ENCODE data around the gene ITGB6.

GRCh38 chr2:160180172-160180571, 19.9 kb downstream of the ITGB6 start:
- TF ChIP-seq CTCF (IDR thresholded peaks at IDR 0.05; ENCODE audit: extremely low read depth in 1 of 2, insufficient read depth in 1 of 2, low read depth in 1 of 2, low read length in 2 of 2) (no peak), POLR2A (IDR thresholded peaks at IDR 0.05; ENCODE audit: low read depth, low read length) (no peak), POLR2AphosphoS5 (IDR thresholded peaks at IDR 0.05; ENCODE audit: insufficient read depth, low read depth, low read length) (no peak), EZH2 (IDR thresholded peaks at IDR 0.05; ENCODE audit: borderline replicate concordance, low read depth, low read length, severe bottlenecking) (no peak), MYC (IDR thresholded peaks at IDR 0.05; ENCODE audit: low read depth, low read length) (no peak), MAX (IDR thresholded peaks at IDR 0.05; ENCODE audit: insufficient read depth, insufficient read length) (no peak), FOS (IDR thresholded peaks at IDR 0.05; ENCODE audit: borderline replicate concordance, insufficient read depth, low read length) (no peak), JUN (IDR thresholded peaks at IDR 0.05; ENCODE audit: borderline replicate concordance, insufficient read depth, insufficient read length, low read depth) (no peak)
